Measurements from ENCODE around the gene IGSF22.
A peak's percentile ranks its signal among the peaks of the same experiment; 100 is the strongest.

The IGSF22 gene

DNA sequence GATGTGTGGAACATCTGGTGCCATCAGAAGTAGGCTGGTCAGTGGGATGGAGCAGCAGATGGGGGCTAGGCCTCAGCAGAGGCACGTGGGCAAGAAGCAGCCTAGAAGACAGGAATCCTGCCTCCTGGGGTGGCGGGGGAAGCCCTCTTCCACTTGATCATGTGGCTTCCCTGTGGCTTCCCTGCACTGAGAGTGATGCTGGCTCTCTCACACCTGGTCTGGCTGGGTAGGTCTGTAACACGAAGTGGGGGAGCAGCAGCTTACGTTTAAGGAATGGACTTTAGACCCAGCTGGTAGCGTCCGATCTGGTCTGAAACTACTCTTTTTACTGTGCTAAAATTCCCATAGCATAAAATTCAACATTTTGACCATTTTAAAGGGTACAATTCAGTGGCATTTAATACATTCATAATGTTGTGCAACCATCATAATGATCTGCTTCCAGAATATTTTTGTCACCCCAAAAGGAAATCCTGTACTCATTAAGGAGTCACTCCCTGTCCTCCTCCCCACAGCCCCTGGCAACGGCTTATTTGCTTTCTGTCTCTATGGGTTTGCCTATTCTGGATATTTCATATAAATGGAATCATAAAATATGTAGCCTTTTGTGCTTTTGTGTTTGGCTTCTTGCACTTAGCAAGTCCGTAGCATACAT lies 43.9 kb upstream of the IGSF22 start:
- no peak overlapping the region for H2AFZ ChIP-seq (ENCODE audit: low read length)
- DNase-seq, result peak; percentile 77
- no peaks in the 10 kb centered on the region for H3K27me3 ChIP-seq (replicated peaks; ENCODE audit: insufficient read depth, low read length)
- peak overlapping the region; percentile 83 for H3K27ac ChIP-seq (ENCODE audit: low read length)
- no peaks in the 10 kb centered on the region for H3K9me2 ChIP-seq (replicated peaks; ENCODE audit: insufficient read depth, low read length)
- H3K4me2 ChIP-seq (ENCODE audit: low read depth, low read length), result peak overlapping the region; percentile 24; the same call in 1 of the 2 replicates
- H3K9ac ChIP-seq (ENCODE audit: low read length), result no peak overlapping the region
- peaks cover 34% of the 10 kb centered on the region for H3K4me1 ChIP-seq (ENCODE audit: low read length)
- no peaks in the 10 kb centered on the region for H3K36me3 ChIP-seq (replicated peaks; ENCODE audit: insufficient read depth, low read length)
- no peaks in the 10 kb centered on the region for H4K20me1 ChIP-seq (ENCODE audit: insufficient read depth, low read length)
- no peak overlapping the region for H3K4me3 ChIP-seq (ENCODE audit: low read length)
- TF ChIP-seq EZH2 (optimal IDR thresholded peaks at IDR 0.05; ENCODE audit: low read depth, low read length) (no peak), EZH2phosphoT487 (IDR thresholded peaks at IDR 0.05; ENCODE audit: low read length) (no peak)
- TF ChIP-seq, protein P1, sequence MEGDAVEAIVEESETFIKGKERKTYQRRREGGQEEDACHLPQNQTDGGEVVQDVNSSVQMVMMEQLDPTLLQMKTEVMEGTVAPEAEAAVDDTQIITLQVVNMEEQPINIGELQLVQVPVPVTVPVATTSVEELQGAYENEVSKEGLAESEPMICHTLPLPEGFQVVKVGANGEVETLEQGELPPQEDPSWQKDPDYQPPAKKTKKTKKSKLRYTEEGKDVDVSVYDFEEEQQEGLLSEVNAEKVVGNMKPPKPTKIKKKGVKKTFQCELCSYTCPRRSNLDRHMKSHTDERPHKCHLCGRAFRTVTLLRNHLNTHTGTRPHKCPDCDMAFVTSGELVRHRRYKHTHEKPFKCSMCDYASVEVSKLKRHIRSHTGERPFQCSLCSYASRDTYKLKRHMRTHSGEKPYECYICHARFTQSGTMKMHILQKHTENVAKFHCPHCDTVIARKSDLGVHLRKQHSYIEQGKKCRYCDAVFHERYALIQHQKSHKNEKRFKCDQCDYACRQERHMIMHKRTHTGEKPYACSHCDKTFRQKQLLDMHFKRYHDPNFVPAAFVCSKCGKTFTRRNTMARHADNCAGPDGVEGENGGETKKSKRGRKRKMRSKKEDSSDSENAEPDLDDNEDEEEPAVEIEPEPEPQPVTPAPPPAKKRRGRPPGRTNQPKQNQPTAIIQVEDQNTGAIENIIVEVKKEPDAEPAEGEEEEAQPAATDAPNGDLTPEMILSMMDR (IDR thresholded peaks at IDR 0.05; ENCODE audit: low read length), result no peak
- no peaks in the 10 kb centered on the region for H3K79me2 ChIP-seq (ENCODE audit: low read length)
- peaks cover 15% of the 10 kb centered on the region for H3F3A ChIP-seq (ENCODE audit: insufficient read depth, low read length)
- H3K9me3 ChIP-seq (replicated peaks; ENCODE audit: insufficient read depth, low read length), result no peaks in the 10 kb centered on the region

GRCh38 chr11:18768978-18769377 lies 43.0 kb upstream of the IGSF22 start:
- peak overlapping the region; percentile 27; the same call in 1 of the 2 replicates for H3K9ac ChIP-seq (ENCODE audit: low read length)
- no peak for DNase-seq
- H3K36me3 ChIP-seq (replicated peaks; ENCODE audit: insufficient read depth, low read length), result no peaks in the 10 kb centered on the region
- H3K27me3 ChIP-seq (replicated peaks; ENCODE audit: insufficient read depth, low read length), result no peaks in the 10 kb centered on the region
- H3K9me2 ChIP-seq (replicated peaks; ENCODE audit: insufficient read depth, low read length), result no peaks in the 10 kb centered on the region
- H3K4me3 ChIP-seq (ENCODE audit: low read length), result no peak overlapping the region
- peaks cover 15% of the 10 kb centered on the region for H3F3A ChIP-seq (ENCODE audit: insufficient read depth, low read length)
- H3K9me3 ChIP-seq (replicated peaks; ENCODE audit: insufficient read depth, low read length), result no peaks in the 10 kb centered on the region
- peak overlapping the region; percentile 57 for H2AFZ ChIP-seq (ENCODE audit: low read length)
- H3K4me1 ChIP-seq (ENCODE audit: low read length), result peaks cover 34% of the 10 kb centered on the region
- TF ChIP-seq EZH2phosphoT487 (IDR thresholded peaks at IDR 0.05; ENCODE audit: low read length), result no peak
- TF ChIP-seq, protein P1 (IDR thresholded peaks at IDR 0.05; ENCODE audit: low read length), result no peak
- TF ChIP-seq EZH2 (optimal IDR thresholded peaks at IDR 0.05; ENCODE audit: low read depth, low read length), result no peak
- H4K20me1 ChIP-seq (ENCODE audit: insufficient read depth, low read length), result no peaks in the 10 kb centered on the region
- peak overlapping the region; percentile 51 for H3K4me2 ChIP-seq (ENCODE audit: low read depth, low read length)
- no peaks in the 10 kb centered on the region for H3K79me2 ChIP-seq (ENCODE audit: low read length)
- H3K27ac ChIP-seq (ENCODE audit: low read length), result peak overlapping the region; percentile 83

GRCh38 chr11:18768472-18768901 lies 42.5 kb upstream of the IGSF22 start:
- Histone ChIP-seq H3F3A (ENCODE audit: insufficient read depth, low read length) (peaks cover 15% of the 10 kb centered on the region), H3K9ac (ENCODE audit: low read length) (peak overlapping the region; percentile 27; the same call in 1 of the 2 replicates), H3K9me3 (replicated peaks; ENCODE audit: insufficient read depth, low read length) (no peaks in the 10 kb centered on the region), H3K27me3 (replicated peaks; ENCODE audit: insufficient read depth, low read length) (no peaks in the 10 kb centered on the region), H4K20me1 (ENCODE audit: insufficient read depth, low read length) (no peaks in the 10 kb centered on the region), H3K4me3 (ENCODE audit: low read length) (no peak overlapping the region), H3K9me2 (replicated peaks; ENCODE audit: insufficient read depth, low read length) (no peaks in the 10 kb centered on the region), H3K27ac (ENCODE audit: low read length) (peak overlapping the region; percentile 83), H2AFZ (ENCODE audit: low read length) (peak overlapping the region; percentile 57), H3K79me2 (ENCODE audit: low read length) (no peaks in the 10 kb centered on the region), H3K4me1 (ENCODE audit: low read length) (peaks cover 34% of the 10 kb centered on the region), H3K4me2 (ENCODE audit: low read depth, low read length) (peak overlapping the region; percentile 51), H3K36me3 (replicated peaks; ENCODE audit: insufficient read depth, low read length) (no peaks in the 10 kb centered on the region)
- peak; percentile 79 for DNase-seq
- no peak for TF ChIP-seq EZH2 (optimal IDR thresholded peaks at IDR 0.05; ENCODE audit: low read depth, low read length)
- TF ChIP-seq, protein P1 (IDR thresholded peaks at IDR 0.05; ENCODE audit: low read length), result no peak
